Natural killer cell (primary cell): Measurements from ENCODE around the gene SYNE2. TPM values are rescaled to one million over a fixed set of nuclear protein-coding genes. Genes with fewer than 3 reads are reported as not detected.
A peak's percentile ranks its signal among the peaks of the same experiment; 100 is the strongest.
"Not testable (repeated sequence)": the region's sequence is repeated elsewhere in the genome, so short reads cannot be mapped to it uniquely, and the experiment has no call there.

Experiments used
- ATAC-seq, 3 donors: fragments of 150-1000 bp in 2 of 3; fragments of 200-7000 bp in 1 of 3; cut with Tn5 transposase; 1 replicate in 1 of 3; 2 replicates in 2 of 3; pipeline ENCODE4 v1.10.0; 2021; ENCODE audit warnings: mild to moderate bottlenecking in 2 of 3, moderate library complexity in 2 of 3
- DNase-seq, 2 donors: peaks; one replicate each; pipeline versions ENCODE4 v3.0.0 to v3.0.0-alpha.2; 2013 to 2021; ENCODE audit warnings: mixed read lengths in 1 of 2
- H3K27ac ChIP-seq: one replicate; pipeline ENCODE4 v1.5.1; 2013; ENCODE audit warnings: mild to moderate bottlenecking, low read length
- H3K27me3 ChIP-seq: one replicate; pipeline ENCODE4 v1.6.1; 2013; ENCODE audit warnings: low read length; ENCODE audit not compliant: control insufficient read depth, insufficient read depth
- H3K36me3 ChIP-seq: one replicate; pipeline ENCODE4 v1.6.1; 2013; ENCODE audit warnings: low read length; ENCODE audit not compliant: control insufficient read depth, insufficient read depth
- H3K4me1 ChIP-seq: one replicate; pipeline ENCODE4 v1.6.1; 2013; ENCODE audit warnings: low read length; ENCODE audit not compliant: control insufficient read depth, insufficient read depth
- H3K4me3 ChIP-seq: one replicate; pipeline ENCODE4 v1.5.1; 2013; ENCODE audit warnings: low read length
- H3K9me3 ChIP-seq: one replicate; pipeline ENCODE4 v1.6.1; 2013; ENCODE audit warnings: low read length; ENCODE audit not compliant: control insufficient read depth, insufficient read depth
- H3K27ac Mint-ChIP-seq, 2 donors: one replicate each; pipeline ENCODE4 v1.8.0; 2022; ENCODE audit warnings: mild to moderate bottlenecking in 2 of 2, mixed read lengths in 2 of 2, moderate library complexity in 1 of 2
- H3K27me3 Mint-ChIP-seq, 2 donors: one replicate each; pipeline ENCODE4 v1.8.0; 2022; ENCODE audit warnings: low read depth in 2 of 2, mixed read lengths in 2 of 2
- H3K36me3 Mint-ChIP-seq: one replicate; pipeline ENCODE4 v1.8.0; 2022; ENCODE audit warnings: mixed read lengths
- H3K4me1 Mint-ChIP-seq, 2 donors: one replicate each; pipeline ENCODE4 v1.8.0; 2022; ENCODE audit warnings: mixed read lengths in 2 of 2
- H3K4me3 Mint-ChIP-seq: one replicate; pipeline ENCODE4 v1.8.0; 2022; ENCODE audit warnings: mild to moderate bottlenecking, moderate library complexity, mixed read lengths
- H3K9me3 Mint-ChIP-seq, 2 donors: one replicate each; pipeline ENCODE4 v1.8.0; 2022; ENCODE audit warnings: mixed read lengths in 2 of 2
- CTCF ChIP-seq: fragments of 200-600 bp; IDR thresholded peaks from one replicate; pipeline ENCODE4 v1.8.0; 2022; ENCODE audit warnings: antibody characterized with exemption
- WGBS: methylation state at CpG from one replicate; pipeline ENCODE4 v1.1.7; 2013; ENCODE audit warnings: missing lambda C conversion rate; ENCODE audit not compliant: insufficient coverage; 5-methylcytosine and 5-hydroxymethylcytosine counted together
- intact Hi-C: fragments of 100-400 bp; cut with micrococcal nuclease; formaldehyde crosslinking; loops from one replicate; pipeline ENCODE4 v1.14.2; 2022
- total RNA-seq, 4 donors: library from RNA; stranded (reverse); fragments of 120-200 nt in 1 of 4; gene quantifications; one replicate each; pipeline versions ENCODE4 v1.2.3 to v1.2.4, GENCODE V29; 2013 to 2022

SYNE2 gene
- total RNA-seq, 3 donors from 2014 or later (not counting 1 experiment from before 2014, with no cell fraction given): 325 to 434 (median 373) TPM

- Histone ChIP-seq H3K4me1 (peaks cover 40% of the 10 kb centered on the region), H3K27me3 (no peaks in the 10 kb centered on the region), H3K36me3 (no peaks in the 10 kb centered on the region), H3K4me3 (no peak overlapping the region), H3K9me3 (no peaks in the 10 kb centered on the region), H3K27ac (peak overlapping the region; percentile 86)
- H3K4me3 Mint-ChIP-seq: peak overlapping the region; percentile 47
- H3K36me3 Mint-ChIP-seq: no peaks in the 10 kb centered on the region
- peak overlapping the region; percentile 93 to 99 for H3K27ac Mint-ChIP-seq
- H3K27me3 Mint-ChIP-seq: no peaks in the 10 kb centered on the region
- H3K4me1 Mint-ChIP-seq: peaks cover 53 to 64% of the 10 kb centered on the region in 2 donors
- ATAC-seq (no peak), DNase-seq (no peak)
- WGBS: 100% methylated on average over 4 of the region's 6 CpGs
- no peaks in the 10 kb centered on the region for H3K9me3 Mint-ChIP-seq
- no peak for TF ChIP-seq CTCF
- intact Hi-C loops: no loop called here
These were observed 10.2 kb downstream of the SYNE2 start for GRCh38 chr14:63863004-63863403.

GRCh38 chr14:63864775-63865174 is 12.0 kb downstream of the SYNE2 start:
- no CpG with 5 or more reads among the region's 2 CpGs for WGBS
- not testable (repeated sequence) for H3K36me3 Mint-ChIP-seq, H3K27me3 ChIP-seq, H3K27me3 Mint-ChIP-seq, H3K9me3 Mint-ChIP-seq, H3K9me3 ChIP-seq, DNase-seq, H3K36me3 ChIP-seq
- peak overlapping the region; percentile 93 to 99 for H3K27ac Mint-ChIP-seq
- Histone ChIP-seq H3K27ac (peak overlapping the region; percentile 86), H3K4me3 (peak overlapping the region; percentile 3), H3K4me1 (peaks cover 44% of the 10 kb centered on the region)
- peak; percentile 52 to 65 (median 63) for ATAC-seq
- peaks cover 59 to 64% of the 10 kb centered on the region in 2 donors for H3K4me1 Mint-ChIP-seq
- intact Hi-C loops: loop anchor here (1.0 kb wide), 1 partner anchor 10 kb away; no protein-coding TSS in a partner anchor
- peak overlapping the region; percentile 82 for H3K4me3 Mint-ChIP-seq

- H3K27me3 Mint-ChIP-seq: no peaks in the 10 kb centered on the region
- H3K27ac ChIP-seq: peak overlapping the region; percentile 46
- H3K4me1 ChIP-seq: peaks cover 38% of the 10 kb centered on the region
- peak overlapping the region; percentile 75 for H3K4me3 Mint-ChIP-seq
- peaks cover 59 to 62% of the 10 kb centered on the region in 2 donors for H3K4me1 Mint-ChIP-seq
- intact Hi-C loops: no loop called here
- no peaks in the 10 kb centered on the region for H3K36me3 Mint-ChIP-seq
- ATAC-seq (no peak), DNase-seq (peak in 1 of 2 donors; percentile 64)
- H3K27ac Mint-ChIP-seq: peak overlapping the region; percentile 89 to 93
- H3K36me3 ChIP-seq: no peaks in the 10 kb centered on the region
- no peak for TF ChIP-seq CTCF
- no peaks in the 10 kb centered on the region for H3K27me3 ChIP-seq
- no peaks in the 10 kb centered on the region for H3K9me3 Mint-ChIP-seq
- H3K4me3 ChIP-seq: no peak overlapping the region
- WGBS: 55% methylated on average over 6 of the region's 6 CpGs
- H3K9me3 ChIP-seq: no peaks in the 10 kb centered on the region
These were observed 15.4 kb downstream of the SYNE2 start for GRCh38 chr14:63867933-63868921.

GRCh38 chr14:63869940-63870752 is 17.3 kb downstream of the SYNE2 start:
- H3K36me3 ChIP-seq, H3K4me3 ChIP-seq, H3K9me3 Mint-ChIP-seq, H3K36me3 Mint-ChIP-seq, H3K27me3 Mint-ChIP-seq, H3K9me3 ChIP-seq, H3K27me3 ChIP-seq: not testable (repeated sequence)
- WGBS: 71% methylated on average over 1 of the region's 2 CpGs
- Histone ChIP-seq H3K4me1 (peaks cover 38% of the 10 kb centered on the region), H3K27ac (peak overlapping the region; percentile 85)
- intact Hi-C loops: loop anchor here (2.0 kb wide), 1 partner anchor 13 kb away; no protein-coding TSS in a partner anchor
- Mint-ChIP-seq H3K27ac (peak overlapping the region; percentile 89 to 93), H3K4me3 (peak overlapping the region; percentile 73), H3K4me1 (peaks cover 66 to 69% of the 10 kb centered on the region in 2 donors)
- DNase-seq (peak in 1 of 2 donors; percentile 28), ATAC-seq (peak; percentile 71 to 77 (median 75))

- intact Hi-C loops: loop anchor here (2.0 kb wide), 1 partner anchor 14 kb away; no protein-coding TSS in a partner anchor
- WGBS: 0% methylated on average over 1 of the region's 1 CpG
- DNase-seq, H3K27me3 ChIP-seq, H3K9me3 Mint-ChIP-seq, H3K9me3 ChIP-seq, H3K36me3 Mint-ChIP-seq, H3K4me3 Mint-ChIP-seq, H3K4me3 ChIP-seq, ATAC-seq, H3K27me3 Mint-ChIP-seq, H3K36me3 ChIP-seq: not testable (repeated sequence)
- Histone ChIP-seq H3K27ac (peak overlapping the region; percentile 47), H3K4me1 (peaks cover 39% of the 10 kb centered on the region)
- Mint-ChIP-seq H3K4me1 (peaks cover 71% of the 10 kb centered on the region in 2 donors), H3K27ac (peak overlapping the region; percentile 84 to 93)
These were observed 17.9 kb downstream of the SYNE2 start for GRCh38 chr14:63870753-63871037.
